Measurements from ENCODE around the gene GFAP. TPM values are rescaled to one million over a fixed set of nuclear protein-coding genes. Genes with fewer than 3 reads are reported as not detected.

The GFAP gene
- total RNA-seq, 1 donor from 2014 or later = not detected

GRCh38 chr17:44932096-44932786 is 16.9 kb upstream of the GFAP start:
- no peak overlapping the region for H3K27ac Mint-ChIP-seq (ENCODE audit: unreplicated experiment)
- Histone ChIP-seq H3K4me3 (ENCODE audit: insufficient read depth, low read depth, low read length) (no peak overlapping the region), H3K79me2 (ENCODE audit: insufficient read depth, low read length) (peaks cover 24% of the 10 kb centered on the region), H3K9ac (ENCODE audit: low read length) (no peak overlapping the region), H4K20me1 (ENCODE audit: insufficient read depth, low read length) (no peaks in the 10 kb centered on the region), H3K4me1 (ENCODE audit: insufficient read depth, low read length) (no peaks in the 10 kb centered on the region), H3K27me3 (ENCODE audit: insufficient read depth, low read length) (no peaks in the 10 kb centered on the region), H2AFZ (ENCODE audit: low read depth, low read length) (no peak overlapping the region), H3K4me2 (ENCODE audit: low read length) (no peak overlapping the region), H3K36me3 (ENCODE audit: insufficient read depth, low read length) (peaks cover 9% of the 10 kb centered on the region), H3K9me3 (ENCODE audit: insufficient read depth, low read depth, low read length) (no peaks in the 10 kb centered on the region), H3K27ac (ENCODE audit: low read depth, low read length) (no peak overlapping the region)
- FAIRE-seq (no peak), DNase-seq (ENCODE audit: low read depth) (no peak)
- H3K9me3 Mint-ChIP-seq (ENCODE audit: unreplicated experiment) = no peaks in the 10 kb centered on the region
- TF ChIP-seq EZH2 (IDR thresholded peaks at IDR 0.05; ENCODE audit: insufficient read depth, low read length) = no peak
- no peak for TF ChIP-seq CTCF (IDR thresholded peaks at IDR 0.05; ENCODE audit: insufficient read depth, low read depth, low read length)
- peaks cover 6% of the 10 kb centered on the region for H3K27me3 Mint-ChIP-seq (ENCODE audit: low read depth, unreplicated experiment)
- H3K36me3 Mint-ChIP-seq (ENCODE audit: low read depth, unreplicated experiment) = no peaks in the 10 kb centered on the region
- no peak overlapping the region for H3K4me3 Mint-ChIP-seq (ENCODE audit: unreplicated experiment)
- no peaks in the 10 kb centered on the region for H3K4me1 Mint-ChIP-seq (ENCODE audit: low read depth, unreplicated experiment)

- Mint-ChIP-seq H3K27me3 (ENCODE audit: low read depth, unreplicated experiment) (peaks cover 6% of the 10 kb centered on the region), H3K27ac (ENCODE audit: unreplicated experiment) (no peak overlapping the region), H3K9me3 (ENCODE audit: unreplicated experiment) (no peaks in the 10 kb centered on the region), H3K36me3 (ENCODE audit: low read depth, unreplicated experiment) (no peaks in the 10 kb centered on the region), H3K4me3 (ENCODE audit: unreplicated experiment) (no peak overlapping the region), H3K4me1 (ENCODE audit: low read depth, unreplicated experiment) (no peaks in the 10 kb centered on the region)
- Histone ChIP-seq H3K4me3 (ENCODE audit: insufficient read depth, low read depth, low read length) (no peak overlapping the region), H3K27ac (ENCODE audit: low read depth, low read length) (no peak overlapping the region), H3K9ac (ENCODE audit: low read length) (no peak overlapping the region), H4K20me1 (ENCODE audit: insufficient read depth, low read length) (no peaks in the 10 kb centered on the region), H3K9me3 (ENCODE audit: insufficient read depth, low read depth, low read length) (no peaks in the 10 kb centered on the region), H3K27me3 (ENCODE audit: insufficient read depth, low read length) (no peaks in the 10 kb centered on the region), H3K36me3 (ENCODE audit: insufficient read depth, low read length) (peaks cover 9% of the 10 kb centered on the region), H3K4me1 (ENCODE audit: insufficient read depth, low read length) (no peaks in the 10 kb centered on the region), H3K79me2 (ENCODE audit: insufficient read depth, low read length) (peaks cover 19% of the 10 kb centered on the region), H2AFZ (ENCODE audit: low read depth, low read length) (no peak overlapping the region), H3K4me2 (ENCODE audit: low read length) (no peak overlapping the region)
- DNase-seq (ENCODE audit: low read depth) (no peak), FAIRE-seq (no peak)
- TF ChIP-seq EZH2 (IDR thresholded peaks at IDR 0.05; ENCODE audit: insufficient read depth, low read length) (no peak), CTCF (IDR thresholded peaks at IDR 0.05; ENCODE audit: insufficient read depth, low read depth, low read length) (no peak)
These were observed 16.1 kb upstream of the GFAP start for GRCh38 chr17:44931376-44931775.

- Histone ChIP-seq H3K4me3 (ENCODE audit: insufficient read depth, low read depth, low read length) (no peak overlapping the region), H3K36me3 (ENCODE audit: insufficient read depth, low read length) (peaks cover 6% of the 10 kb centered on the region), H3K27ac (ENCODE audit: low read depth, low read length) (no peak overlapping the region), H3K9me3 (ENCODE audit: insufficient read depth, low read depth, low read length) (no peaks in the 10 kb centered on the region), H3K4me1 (ENCODE audit: insufficient read depth, low read length) (no peaks in the 10 kb centered on the region), H3K27me3 (ENCODE audit: insufficient read depth, low read length) (no peaks in the 10 kb centered on the region), H4K20me1 (ENCODE audit: insufficient read depth, low read length) (no peaks in the 10 kb centered on the region), H2AFZ (ENCODE audit: low read depth, low read length) (no peak overlapping the region), H3K79me2 (ENCODE audit: insufficient read depth, low read length) (peaks cover 12% of the 10 kb centered on the region), H3K9ac (ENCODE audit: low read length) (no peak overlapping the region), H3K4me2 (ENCODE audit: low read length) (no peak overlapping the region)
- Mint-ChIP-seq H3K4me3 (ENCODE audit: unreplicated experiment) (no peak overlapping the region), H3K9me3 (ENCODE audit: unreplicated experiment) (no peaks in the 10 kb centered on the region), H3K27ac (ENCODE audit: unreplicated experiment) (no peak overlapping the region), H3K36me3 (ENCODE audit: low read depth, unreplicated experiment) (no peaks in the 10 kb centered on the region), H3K4me1 (ENCODE audit: low read depth, unreplicated experiment) (no peaks in the 10 kb centered on the region), H3K27me3 (ENCODE audit: low read depth, unreplicated experiment) (peaks cover 8% of the 10 kb centered on the region)
- FAIRE-seq (no peak), DNase-seq (ENCODE audit: low read depth) (no peak)
- TF ChIP-seq CTCF (IDR thresholded peaks at IDR 0.05; ENCODE audit: insufficient read depth, low read depth, low read length) = no peak
- no peak for TF ChIP-seq EZH2 (IDR thresholded peaks at IDR 0.05; ENCODE audit: insufficient read depth, low read length)
These were observed 15.4 kb upstream of the GFAP start for GRCh38 chr17:44930667-44931066.

All from astrocyte (in vitro differentiated cells and primary cell).